ENCODE measurements around the gene LTBR. TPM values are rescaled to one million over a fixed set of nuclear protein-coding genes. Genes with fewer than 3 reads are reported as not detected.

LTBR gene
- polyA plus RNA-seq, 2 of the 4 experiments (the other 2 are of a cell fraction): 57.3 to 110 TPM

- peak; percentile 88 for TF ChIP-seq PBX3 (IDR thresholded peaks at IDR 0.05)
- TF ChIP-seq POLR2AphosphoS2 (conservative IDR thresholded peaks at IDR 0.05; ENCODE audit: low read length): no peak
- peak; percentile 66 for TF ChIP-seq JUNB (IDR thresholded peaks at IDR 0.05)
- TF ChIP-seq ATOH8 (CRISPR knock-in tag; IDR thresholded peaks at IDR 0.05; ENCODE audit: low read depth): peak; percentile 32; the same call in 1 of the 2 replicates
- TF ChIP-seq CHD2 (IDR thresholded peaks at IDR 0.05; ENCODE audit: low read length, partially characterized antibody): no peak
- peak; percentile 71 to 93; a peak in 3 of 5 replicates for TF ChIP-seq EP300 (IDR thresholded peaks at IDR 0.05)
- TF ChIP-seq, protein P1, sequence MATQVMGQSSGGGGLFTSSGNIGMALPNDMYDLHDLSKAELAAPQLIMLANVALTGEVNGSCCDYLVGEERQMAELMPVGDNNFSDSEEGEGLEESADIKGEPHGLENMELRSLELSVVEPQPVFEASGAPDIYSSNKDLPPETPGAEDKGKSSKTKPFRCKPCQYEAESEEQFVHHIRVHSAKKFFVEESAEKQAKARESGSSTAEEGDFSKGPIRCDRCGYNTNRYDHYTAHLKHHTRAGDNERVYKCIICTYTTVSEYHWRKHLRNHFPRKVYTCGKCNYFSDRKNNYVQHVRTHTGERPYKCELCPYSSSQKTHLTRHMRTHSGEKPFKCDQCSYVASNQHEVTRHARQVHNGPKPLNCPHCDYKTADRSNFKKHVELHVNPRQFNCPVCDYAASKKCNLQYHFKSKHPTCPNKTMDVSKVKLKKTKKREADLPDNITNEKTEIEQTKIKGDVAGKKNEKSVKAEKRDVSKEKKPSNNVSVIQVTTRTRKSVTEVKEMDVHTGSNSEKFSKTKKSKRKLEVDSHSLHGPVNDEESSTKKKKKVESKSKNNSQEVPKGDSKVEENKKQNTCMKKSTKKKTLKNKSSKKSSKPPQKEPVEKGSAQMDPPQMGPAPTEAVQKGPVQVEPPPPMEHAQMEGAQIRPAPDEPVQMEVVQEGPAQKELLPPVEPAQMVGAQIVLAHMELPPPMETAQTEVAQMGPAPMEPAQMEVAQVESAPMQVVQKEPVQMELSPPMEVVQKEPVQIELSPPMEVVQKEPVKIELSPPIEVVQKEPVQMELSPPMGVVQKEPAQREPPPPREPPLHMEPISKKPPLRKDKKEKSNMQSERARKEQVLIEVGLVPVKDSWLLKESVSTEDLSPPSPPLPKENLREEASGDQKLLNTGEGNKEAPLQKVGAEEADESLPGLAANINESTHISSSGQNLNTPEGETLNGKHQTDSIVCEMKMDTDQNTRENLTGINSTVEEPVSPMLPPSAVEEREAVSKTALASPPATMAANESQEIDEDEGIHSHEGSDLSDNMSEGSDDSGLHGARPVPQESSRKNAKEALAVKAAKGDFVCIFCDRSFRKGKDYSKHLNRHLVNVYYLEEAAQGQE (IDR thresholded peaks at IDR 0.05): no peak
- no peak for TF ChIP-seq CBX2 (IDR thresholded peaks at IDR 0.05; ENCODE audit: borderline replicate concordance, low read depth)
- no peak for TF ChIP-seq HOXA7 (CRISPR knock-in tag; IDR thresholded peaks at IDR 0.05)
- no peak for TF ChIP-seq FOXS1 (CRISPR knock-in tag; IDR thresholded peaks at IDR 0.05)
- 0 out of 2 replicates have a peak, but pooled peaks have one; percentile 5 for TF ChIP-seq HOXB5 (CRISPR knock-in tag; IDR thresholded peaks at IDR 0.05)
- no peak for TF ChIP-seq KDM1A (IDR thresholded peaks at IDR 0.05; ENCODE audit: low read depth)
- TF ChIP-seq, protein P2, sequence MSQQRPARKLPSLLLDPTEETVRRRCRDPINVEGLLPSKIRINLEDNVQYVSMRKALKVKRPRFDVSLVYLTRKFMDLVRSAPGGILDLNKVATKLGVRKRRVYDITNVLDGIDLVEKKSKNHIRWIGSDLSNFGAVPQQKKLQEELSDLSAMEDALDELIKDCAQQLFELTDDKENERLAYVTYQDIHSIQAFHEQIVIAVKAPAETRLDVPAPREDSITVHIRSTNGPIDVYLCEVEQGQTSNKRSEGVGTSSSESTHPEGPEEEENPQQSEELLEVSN (IDR thresholded peaks at IDR 0.05; ENCODE audit: borderline replicate concordance, low read depth): peak; percentile 28; the same call in 1 of the 2 replicates
- no peak; the same call in 1 of the 2 replicates for TF ChIP-seq ZNF302 (CRISPR knock-in tag; IDR thresholded peaks at IDR 0.05)
- TF ChIP-seq USF2 (IDR thresholded peaks at IDR 0.05): peak; percentile 52; the same call in 1 of the 2 replicates
- peak; percentile 58 for TF ChIP-seq POLR2A (IDR thresholded peaks at IDR 0.05; ENCODE audit: low read length)
- peak; percentile 34; the same call in 2 of the 3 replicates for TF ChIP-seq SMC3 (IDR thresholded peaks at IDR 0.05)
- TF ChIP-seq, protein P3, sequence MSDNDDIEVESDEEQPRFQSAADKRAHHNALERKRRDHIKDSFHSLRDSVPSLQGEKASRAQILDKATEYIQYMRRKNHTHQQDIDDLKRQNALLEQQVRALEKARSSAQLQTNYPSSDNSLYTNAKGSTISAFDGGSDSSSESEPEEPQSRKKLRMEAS (IDR thresholded peaks at IDR 0.05): peak; percentile 66
- no peak for TF ChIP-seq NR3C1 (IDR thresholded peaks at IDR 0.05)
- TF ChIP-seq EHMT2 (IDR thresholded peaks at IDR 0.05; ENCODE audit: low read depth): no peak
- TF ChIP-seq, protein P4, sequence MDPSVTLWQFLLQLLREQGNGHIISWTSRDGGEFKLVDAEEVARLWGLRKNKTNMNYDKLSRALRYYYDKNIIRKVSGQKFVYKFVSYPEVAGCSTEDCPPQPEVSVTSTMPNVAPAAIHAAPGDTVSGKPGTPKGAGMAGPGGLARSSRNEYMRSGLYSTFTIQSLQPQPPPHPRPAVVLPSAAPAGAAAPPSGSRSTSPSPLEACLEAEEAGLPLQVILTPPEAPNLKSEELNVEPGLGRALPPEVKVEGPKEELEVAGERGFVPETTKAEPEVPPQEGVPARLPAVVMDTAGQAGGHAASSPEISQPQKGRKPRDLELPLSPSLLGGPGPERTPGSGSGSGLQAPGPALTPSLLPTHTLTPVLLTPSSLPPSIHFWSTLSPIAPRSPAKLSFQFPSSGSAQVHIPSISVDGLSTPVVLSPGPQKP (IDR thresholded peaks at IDR 0.05; ENCODE audit: low read depth, low read length): no peak
- peak in 1 of 2 experiments; percentile 39 for TF ChIP-seq RAD21 (conservative IDR thresholded peaks at IDR 0.05 in 1 of 2, IDR thresholded peaks at IDR 0.05 in 1 of 2)
- peak; percentile 49; the same call in 1 of the 2 replicates for TF ChIP-seq FOSL2 (IDR thresholded peaks at IDR 0.05)
- TF ChIP-seq FOSL2 (CRISPR knock-in tag; IDR thresholded peaks at IDR 0.05): peak; percentile 97
- TF ChIP-seq HEYL (CRISPR knock-in tag; IDR thresholded peaks at IDR 0.05): no peak
Measured at GRCh38 chr12:6370994-6371754, 12.8 kb upstream of the LTBR start (continued).

All from A549 (cell line).